ENCODE measurements around the gene ZBTB46.

GRCh38 chr20:63829603-63829944 lies 1.5 kb downstream of the ZBTB46 start:
- no peak for TF ChIP-seq POLR2A (IDR thresholded peaks at IDR 0.05)
- no peak for TF ChIP-seq CTCF (IDR thresholded peaks at IDR 0.05)
- no peak for TF ChIP-seq POLR2AphosphoS5 (IDR thresholded peaks at IDR 0.05)

Data from prostate gland (tissue), 2 donors.